Motor neuron (in vitro differentiated cells): ENCODE data around the gene ZNF570. TPM values are rescaled to one million over a fixed set of nuclear protein-coding genes. Genes with fewer than 3 reads are reported as not detected.

ENCODE experiments used
- ATAC-seq, 8 experiments: fragments of 200-7000 bp; cut with Tn5 transposase; replicated peaks in 6 of 8; 2 replicates each; pipeline ENCODE4 v1.8.0; 2021; ENCODE audit warnings: mild to moderate bottlenecking in 8 of 8, moderate library complexity in 8 of 8
- H3K27ac ChIP-seq, 2 donors: fragments of 250-450 bp; sonication (Bioruptor Pico); 2 replicates each; pipeline ENCODE4 v1.9.0; 2021; ENCODE audit warnings: antibody characterized with exemption in 2 of 2, mild to moderate bottlenecking in 2 of 2, moderate library complexity in 1 of 2
- H3K4me1 ChIP-seq, 2 donors: fragments of 250-450 bp; sonication (Bioruptor Pico); replicated peaks in 1 of 2; 2 replicates each; pipeline ENCODE4 v1.6.1; 2021; ENCODE audit warnings: antibody characterized with exemption in 2 of 2, mild to moderate bottlenecking in 2 of 2, moderate library complexity in 1 of 2
- H3K4me3 ChIP-seq, 5 donors: fragments of 250-450 bp; sonication (Bioruptor Pico); 2 replicates each; pipeline ENCODE4 v1.9.0; 2021; ENCODE audit warnings: antibody characterized with exemption in 5 of 5, mild to moderate bottlenecking in 5 of 5, moderate library complexity in 4 of 5
- WGBS, 10 experiments: fragments of 450-650 bp; shearing (Covaris generic); methylation state at CpG; one replicate each; pipeline ENCODE4 v1.0.0; 2022; 5-methylcytosine and 5-hydroxymethylcytosine counted together
- in situ Hi-C, 9 experiments: fragments of 400-800 bp; cut with MboI; loops; one replicate each; pipeline ENCODE4 v1.15.0; 2021; ENCODE audit warnings: low sequenced_read_pairs in 9 of 9, low pct_unique_long_range_greater_than_20kb in 2 of 9; ENCODE audit not compliant: unreplicated experiment in 9 of 9
- total RNA-seq, 8 experiments: library from RNA; unstranded; fragments of 300-600 nt; gene quantifications; 2 replicates each; pipeline versions ENCODE4 v1.2.3 to v1.2.4, GENCODE V29; 2022

Gene ZNF570
- total RNA-seq, 8 experiments from 2014 or later: 1.5 to 11.5 (median 9.3) TPM

DNA sequence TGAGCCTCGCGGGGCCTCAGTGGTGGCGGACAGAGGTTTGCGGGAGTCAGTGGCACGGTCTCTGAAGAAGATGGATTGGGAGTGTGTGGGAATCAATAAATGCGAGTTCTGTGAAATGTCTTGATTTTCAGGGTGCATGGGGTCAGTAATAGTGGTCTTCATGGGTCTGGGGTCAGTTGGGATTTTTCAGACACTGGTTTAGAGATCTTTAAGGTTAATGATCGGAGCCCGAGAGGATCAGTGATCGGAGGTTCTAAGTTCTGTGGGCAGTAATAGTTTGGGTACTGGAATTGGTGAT is 38.0 kb downstream of the ZNF570 start:
- Histone ChIP-seq H3K27ac (peak overlapping the region; percentile 96 to 98), H3K4me1 (peaks cover 6 to 7% of the 10 kb centered on the region in 2 donors), H3K4me3 (peak overlapping the region; percentile 49 to 85 (median 69))
- WGBS, 10 experiments: 0 to 31% (median 2%) methylated on average over 3 to 9 of the region's 9 CpGs; no CpG with 5 or more reads in 2 of the 10 experiments
- in situ Hi-C loops: no loop called here
- ATAC-seq: no peak

DNA sequence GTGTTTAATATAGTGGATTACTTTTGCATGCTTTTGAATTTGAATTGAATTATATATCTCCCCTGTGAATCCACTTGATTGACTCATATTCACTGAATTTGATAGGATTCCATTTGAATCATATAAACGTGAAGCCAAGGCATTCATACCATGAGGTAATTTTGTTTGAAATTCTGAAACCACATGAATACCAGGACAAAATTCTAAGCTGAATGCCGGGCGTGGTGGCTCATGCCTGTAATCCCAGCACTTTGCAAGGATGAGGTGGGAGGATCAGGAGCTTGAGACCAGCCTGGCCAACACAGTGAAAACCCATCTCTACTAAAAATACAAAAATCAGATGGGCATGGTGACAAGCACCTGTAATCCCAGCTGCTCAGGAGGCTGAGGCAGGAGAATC is 42.0 kb downstream of the ZNF570 start:
- Histone ChIP-seq H3K4me3 (no peak overlapping the region), H3K27ac (no peak overlapping the region), H3K4me1 (no peaks in the 10 kb centered on the region)
- WGBS, 10 experiments: 60 to 97% (median 80%) methylated on average over 1 to 3 of the region's 3 CpGs; no CpG with 5 or more reads in 3 of the 10 experiments
- no peak for ATAC-seq
- in situ Hi-C loops: no loop called here

DNA sequence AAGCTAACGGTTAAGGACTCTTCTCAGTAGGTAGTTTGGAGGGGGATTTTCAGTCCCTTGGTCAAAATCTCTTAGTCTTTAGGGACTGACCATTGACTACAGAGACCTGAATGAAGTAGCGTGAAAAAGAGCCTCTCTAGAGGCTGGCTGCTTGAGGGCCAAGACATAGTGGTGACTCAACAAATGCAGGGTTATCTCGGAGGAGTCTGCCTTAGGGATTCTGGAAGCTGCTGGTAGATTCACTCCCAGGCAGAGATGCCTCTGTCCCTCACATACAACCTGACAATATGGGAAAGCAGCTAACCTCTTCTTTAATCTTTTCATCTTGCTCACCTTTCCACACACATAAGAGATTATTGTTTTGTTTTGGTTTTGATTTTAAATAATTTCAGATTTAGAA is 42.7 kb downstream of the ZNF570 start:
- in situ Hi-C loops: no loop called here
- Histone ChIP-seq H3K27ac (no peak overlapping the region), H3K4me3 (no peak overlapping the region), H3K4me1 (no peaks in the 10 kb centered on the region)
- WGBS, 10 experiments: 0 to 100% (median 90%) methylated on average over 1 to 3 of the region's 3 CpGs; no CpG with 5 or more reads in 2 of the 10 experiments
- ATAC-seq: no peak

DNA sequence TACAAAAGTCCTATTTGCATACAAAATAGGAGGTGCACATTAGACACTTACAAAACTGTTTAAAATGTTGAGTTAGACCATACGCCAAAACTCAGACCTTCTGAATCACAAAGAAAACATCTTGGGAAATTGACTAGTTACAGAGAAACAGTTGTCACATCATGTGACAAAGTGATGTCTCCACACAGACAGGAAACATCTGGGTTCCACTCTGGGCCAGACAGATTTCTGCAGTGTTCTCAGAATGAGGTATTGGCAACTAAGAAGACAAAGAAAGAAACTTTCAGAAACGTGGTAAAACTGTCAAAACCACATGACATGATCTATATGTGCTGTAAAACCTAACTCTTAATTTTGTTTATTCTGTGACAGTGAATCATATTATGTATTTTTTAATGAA is 44.2 kb downstream of the ZNF570 start:
- WGBS, 10 experiments: 0 to 92% (median 67%) methylated on average over 1 to 2 of the region's 2 CpGs; no CpG with 5 or more reads in 1 of the 10 experiments
- H3K4me1 ChIP-seq: no peaks in the 10 kb centered on the region
- in situ Hi-C loops: no loop called here

DNA sequence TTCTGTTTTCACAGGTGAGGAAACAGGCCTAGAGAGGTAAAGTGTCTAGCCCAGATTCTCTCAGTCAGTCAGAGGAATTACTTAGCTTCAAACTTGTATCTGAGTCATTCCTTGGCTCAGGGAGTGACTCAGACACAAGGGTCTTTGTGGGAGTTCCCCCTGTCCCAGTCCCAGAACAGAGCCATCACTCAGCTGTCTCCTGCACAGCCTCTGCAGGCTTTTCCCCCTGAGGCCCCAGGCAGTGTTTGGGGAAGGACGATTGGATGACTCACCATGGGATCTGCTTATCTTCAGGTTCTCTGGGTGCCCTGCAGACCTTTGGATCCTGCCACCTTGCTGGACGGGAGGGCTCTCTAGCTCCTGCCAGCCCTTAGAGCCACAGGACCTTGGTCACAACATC is 50.7 kb downstream of the ZNF570 start:
- no peak overlapping the region for H3K27ac ChIP-seq
- H3K4me3 ChIP-seq: no peak overlapping the region
- 83 to 100% methylated on average over 1 of the region's 2 CpGs; no CpG with 5 or more reads in 8 of the 10 experiments for WGBS, 10 experiments
- ATAC-seq: no peak
- H3K4me1 ChIP-seq: no peaks in the 10 kb centered on the region
- in situ Hi-C loops: no loop called here

More for the DNA sequence above, 44.2 kb downstream of the ZNF570 start:
- Histone ChIP-seq H3K27ac (no peak overlapping the region), H3K4me3 (no peak overlapping the region)
- no peak for ATAC-seq

DNA sequence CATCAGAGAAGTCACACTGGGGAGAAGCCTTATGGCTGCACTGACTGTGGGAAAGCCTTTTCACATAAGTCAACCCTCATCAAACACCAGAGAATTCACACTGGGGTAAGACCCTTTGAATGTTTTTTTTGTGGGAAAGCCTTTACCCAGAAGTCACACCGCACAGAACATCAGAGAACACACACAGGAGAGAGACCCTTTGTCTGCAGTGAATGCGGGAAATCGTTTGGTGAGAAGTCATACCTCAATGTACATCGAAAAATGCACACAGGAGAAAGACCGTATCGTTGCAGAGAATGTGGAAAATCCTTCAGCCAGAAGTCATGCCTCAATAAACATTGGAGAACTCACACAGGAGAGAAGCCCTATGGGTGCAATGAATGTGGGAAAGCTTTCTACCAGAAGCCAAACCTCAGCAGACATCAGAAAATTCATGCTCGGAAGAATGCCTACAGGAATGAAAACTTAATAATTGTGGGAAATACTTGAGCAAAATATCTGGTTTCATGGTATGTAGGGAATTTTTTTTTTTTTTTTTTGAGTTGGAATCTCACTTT is 68.3 kb downstream of the ZNF570 start:
- H3K4me1 ChIP-seq: no peaks in the 10 kb centered on the region
- WGBS, 10 experiments: 66 to 100% (median 98%) methylated on average over 1 to 7 of the region's 7 CpGs; no CpG with 5 or more reads in 2 of the 10 experiments
- H3K4me3 ChIP-seq: no peak overlapping the region
- no peak overlapping the region for H3K27ac ChIP-seq
- ATAC-seq: no peak
- in situ Hi-C loops: no loop called here

Other genes with a start within 250 kb of the ZNF570 start
- 1 to 10 TPM; 4.1 to 7.5 (median 6.3) TPM for gene ZNF527, start 98.3 kb upstream of the ZNF570 start, total RNA-seq
- 10 to 100 TPM in 5 of 8 experiments, 1 to 10 TPM in 3; 2.8 to 12.5 (median 11.3) TPM for gene ZNF569, start 1.9 kb upstream of the ZNF570 start, total RNA-seq
- 10 to 100 TPM in 5 of 8 experiments, 1 to 10 TPM in 1, under 1 TPM in 2; 0.87 to 18.0 (median 10.9) TPM for gene ZNF793, start 37.6 kb downstream of the ZNF570 start, total RNA-seq
- 10 to 100 TPM in 1 of 8 experiments, 1 to 10 TPM in 7; 1.4 to 10.2 (median 6.2) TPM for gene ZNF571, start 125.4 kb downstream of the ZNF570 start, total RNA-seq
- 10 to 100 TPM in 4 of 8 experiments, 1 to 10 TPM in 1, under 1 TPM in 3; 0.51 to 16.9 (median 8.0) TPM for gene ZNF540, start 125.5 kb downstream of the ZNF570 start, total RNA-seq
- 10 to 100 TPM in 5 of 8 experiments, 1 to 10 TPM in 3; 1.1 to 37.1 (median 22.6) TPM for gene ZFP30, start 186.1 kb downstream of the ZNF570 start, total RNA-seq